WERI-Rb-1 (cell line): ENCODE measurements around the gene GRHL1.

ENCODE experiments used
- DNase-seq: peaks from one replicate; pipeline ENCODE4 v3.0.0-alpha.2; 2020
- H3K27ac ChIP-seq: fragments of 250-450 bp; sonication (Bioruptor Pico); 2 replicates; pipeline ENCODE4 v1.5.1; 2020; ENCODE audit warnings: mild to moderate bottlenecking, moderate library complexity
- H3K27me3 ChIP-seq: fragments of 250-450 bp; sonication (Bioruptor Pico); 2 replicates; pipeline ENCODE4 v1.5.1; 2021; ENCODE audit warnings: mild to moderate bottlenecking, low read depth, moderate library complexity; ENCODE audit not compliant: insufficient read depth, severe bottlenecking
- H3K36me3 ChIP-seq: fragments of 250-450 bp; sonication (Bioruptor Pico); 2 replicates; pipeline ENCODE4 v1.5.1; 2020; ENCODE audit warnings: mild to moderate bottlenecking, moderate library complexity
- H3K4me3 ChIP-seq: 2 replicates; pipeline ENCODE4 v1.5.1; 2011; ENCODE audit warnings: low read depth, mild to moderate bottlenecking, control low read depth, low read length
- H3K9me3 ChIP-seq: fragments of 250-450 bp; sonication (Bioruptor Pico); 2 replicates; pipeline ENCODE4 v1.5.1; 2021; ENCODE audit warnings: mild to moderate bottlenecking, moderate library complexity; ENCODE audit not compliant: severe bottlenecking
- CTCF ChIP-seq: IDR thresholded peaks from 2 replicates; pipeline ENCODE4 v1.5.1; 2011; ENCODE audit warnings: low read depth, mild to moderate bottlenecking, control low read depth, inconsistent platforms, low read length

The GRHL1 gene

DNA sequence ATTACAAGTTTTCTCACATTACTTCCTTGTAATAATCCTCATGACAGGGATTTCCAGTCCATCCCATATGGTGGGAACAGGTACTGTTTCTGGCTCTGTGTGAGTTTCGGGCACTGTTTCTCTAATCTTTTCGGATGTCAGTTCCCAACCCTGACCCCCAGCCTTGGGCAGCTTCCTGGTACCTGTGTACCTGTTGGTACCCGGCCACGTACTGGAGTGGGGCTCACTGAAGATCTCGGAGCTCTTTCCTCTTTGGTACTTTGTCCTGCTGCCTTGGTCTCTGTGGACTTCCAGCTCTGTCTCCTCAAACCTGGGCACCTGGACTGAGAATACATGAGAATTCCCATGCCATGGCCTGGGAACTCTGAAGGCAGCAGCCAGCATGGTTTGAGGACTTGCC, 36.8 kb downstream of the GRHL1 start:
- H3K9me3 ChIP-seq: no peaks in the 10 kb centered on the region

GRCh38 chr2:9990736-9991135, 39.2 kb downstream of the GRHL1 start:
- H3K36me3 ChIP-seq: peaks cover 64% of the 10 kb centered on the region
- H3K27ac ChIP-seq: no peak overlapping the region; the same call in 1 of the 2 replicates
- no peaks in the 10 kb centered on the region for H3K27me3 ChIP-seq
- no peaks in the 10 kb centered on the region for H3K9me3 ChIP-seq
- DNase-seq: peak; percentile 83
- no peak for TF ChIP-seq CTCF
- no peak overlapping the region for H3K4me3 ChIP-seq

More for the DNA sequence above, 36.8 kb downstream of the GRHL1 start:
- Histone ChIP-seq H3K36me3 (peaks cover 45% of the 10 kb centered on the region), H3K27ac (peak overlapping the region; percentile 43), H3K27me3 (no peaks in the 10 kb centered on the region), H3K4me3 (no peak overlapping the region)
- no peak for TF ChIP-seq CTCF
- DNase-seq: no peak

- H3K36me3 ChIP-seq: peaks cover 68% of the 10 kb centered on the region
- no peak overlapping the region for H3K27ac ChIP-seq
- H3K4me3 ChIP-seq: no peak overlapping the region
- no peak for TF ChIP-seq CTCF
- no peak for DNase-seq
- H3K9me3 ChIP-seq: no peaks in the 10 kb centered on the region
- H3K27me3 ChIP-seq: no peaks in the 10 kb centered on the region
These were observed 39.7 kb downstream of the GRHL1 start for GRCh38 chr2:9991221-9991620.

DNA sequence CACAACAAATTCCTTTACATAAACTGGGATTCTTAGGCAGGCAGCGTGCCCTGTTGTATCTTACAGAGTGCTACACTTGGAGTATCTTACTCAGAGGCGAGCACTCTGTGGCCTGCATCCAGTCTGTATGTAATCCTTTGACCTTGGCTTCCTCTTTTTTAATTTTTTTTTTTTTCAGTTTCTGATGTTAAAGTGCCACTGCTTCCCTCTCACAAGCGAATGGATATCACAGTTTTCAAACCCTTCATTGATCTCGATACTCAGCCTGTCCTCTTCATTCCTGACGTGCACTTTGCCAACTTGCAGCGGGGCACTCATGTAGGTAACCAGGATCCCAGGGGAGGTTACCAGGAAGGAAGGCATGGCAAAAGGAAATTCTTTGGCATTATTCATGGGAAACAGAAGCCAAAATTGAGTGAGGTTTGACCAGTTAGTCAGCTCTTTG, 40.4 kb downstream of the GRHL1 start:
- H3K9me3 ChIP-seq: no peaks in the 10 kb centered on the region
- no peak for TF ChIP-seq CTCF
- no peaks in the 10 kb centered on the region for H3K27me3 ChIP-seq
- H3K27ac ChIP-seq: no peak overlapping the region
- peaks cover 68% of the 10 kb centered on the region for H3K36me3 ChIP-seq
- H3K4me3 ChIP-seq: no peak overlapping the region
- DNase-seq: no peak

- no peak overlapping the region for H3K27ac ChIP-seq
- no peak for TF ChIP-seq CTCF
- peaks cover 68% of the 10 kb centered on the region for H3K36me3 ChIP-seq
- H3K27me3 ChIP-seq: no peaks in the 10 kb centered on the region
- no peak overlapping the region for H3K4me3 ChIP-seq
- no peaks in the 10 kb centered on the region for H3K9me3 ChIP-seq
- no peak for DNase-seq
These were observed 41.1 kb downstream of the GRHL1 start for GRCh38 chr2:9992427-9993187.
